ELR (cell line): ENCODE data around the gene SLC38A2.
A peak's percentile ranks its signal among the peaks of the same experiment; 100 is the strongest.
"Not testable (repeated sequence)": the region's sequence is repeated elsewhere in the genome, so short reads cannot be mapped to it uniquely, and the experiment has no call there.

Experiments used
- DNase-seq: peaks from one replicate; pipeline ENCODE4 v3.0.0-alpha.2; 2015; ENCODE audit warnings: low read depth

Gene SLC38A2

DNA sequence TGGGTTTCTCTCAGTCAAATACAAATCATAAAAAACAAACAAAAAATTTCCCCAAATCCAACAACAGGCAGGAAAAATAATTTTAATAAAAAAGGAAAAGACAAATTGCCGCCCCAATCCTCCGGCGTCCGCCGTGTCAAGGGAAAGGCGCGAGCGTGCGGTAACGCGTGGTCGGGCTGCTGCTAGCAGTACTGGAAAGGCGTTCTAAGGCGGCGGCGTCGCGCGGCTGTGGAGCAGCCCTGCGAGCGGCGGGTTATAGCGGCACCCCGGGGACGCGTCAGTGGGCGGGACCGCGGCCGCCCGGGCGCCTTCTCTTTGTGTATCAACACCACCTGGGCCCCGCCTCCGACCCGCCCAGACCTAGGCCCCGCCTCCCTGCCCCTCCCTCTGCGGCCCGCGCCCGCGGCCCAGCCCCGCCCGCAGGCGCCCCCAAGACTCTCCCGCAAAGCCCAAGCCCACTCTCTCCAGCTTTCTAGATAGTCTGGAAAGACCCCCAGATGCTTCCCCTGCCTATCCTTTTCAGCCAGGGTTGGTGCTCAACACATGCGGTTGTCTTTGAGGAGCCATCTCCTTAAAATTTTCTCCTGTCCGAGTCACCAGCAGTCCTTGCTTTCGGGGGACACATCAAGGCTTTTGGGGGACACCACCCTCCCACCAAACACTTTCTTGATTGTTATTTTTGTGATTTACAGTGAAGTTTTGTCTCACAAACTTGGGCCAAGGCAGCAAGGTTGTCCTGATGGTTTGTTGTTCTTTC, at the start of gene SLC38A2:
Gene SLC38A2 (minus strand): TSS at position 230 of the 757 bp plus-strand sequence. CDS start 1,480 bp downstream, outside the sequence.
- DNase-seq, result peak; percentile 96

GRCh38 chr12:46419675-46420074, 47.1 kb upstream of the SLC38A2 start:
- no peak for DNase-seq

DNA sequence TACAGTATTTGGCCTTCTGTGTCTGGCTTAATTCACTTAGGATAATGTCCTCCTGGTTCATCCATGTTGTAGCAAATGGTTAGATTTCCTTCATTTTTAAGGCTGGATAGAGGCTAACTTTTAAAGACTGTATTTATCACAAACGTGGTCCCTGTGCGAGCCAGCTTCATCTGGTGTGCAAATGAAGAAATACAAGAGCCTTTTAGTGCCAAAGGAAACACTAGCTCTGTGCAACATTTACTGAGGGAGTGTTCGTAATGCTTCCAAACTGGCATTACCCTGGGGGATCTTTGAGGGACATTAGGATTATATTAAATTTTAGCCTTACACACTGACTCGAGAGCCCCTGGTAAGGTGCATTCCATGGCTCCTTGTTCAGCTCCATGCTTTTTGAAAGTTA, 43.0 kb upstream of the SLC38A2 start:
- no peak for DNase-seq

- no peak for DNase-seq
Measured at GRCh38 chr12:46414591-46415268, 42.2 kb upstream of the SLC38A2 start.

DNA sequence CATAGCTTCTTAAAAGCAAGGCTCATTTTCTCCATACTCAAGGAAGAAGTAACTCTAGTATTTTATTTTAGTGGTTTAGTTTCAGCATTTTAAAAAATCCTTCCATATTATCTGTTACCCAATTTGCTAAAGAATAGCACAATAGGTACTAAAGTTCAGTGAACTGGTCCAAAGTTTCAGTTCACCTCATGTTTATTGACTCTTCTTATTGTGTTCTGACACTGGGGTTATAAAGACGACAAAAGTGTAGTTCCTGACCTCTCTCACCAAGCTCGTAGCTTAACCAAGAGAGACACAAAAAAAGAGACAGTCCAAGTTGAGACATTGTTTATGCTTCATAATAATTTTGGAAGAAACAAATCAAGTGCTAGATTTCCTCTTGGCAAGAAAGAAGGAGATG, 40.8 kb upstream of the SLC38A2 start:
- DNase-seq, result no peak

DNA sequence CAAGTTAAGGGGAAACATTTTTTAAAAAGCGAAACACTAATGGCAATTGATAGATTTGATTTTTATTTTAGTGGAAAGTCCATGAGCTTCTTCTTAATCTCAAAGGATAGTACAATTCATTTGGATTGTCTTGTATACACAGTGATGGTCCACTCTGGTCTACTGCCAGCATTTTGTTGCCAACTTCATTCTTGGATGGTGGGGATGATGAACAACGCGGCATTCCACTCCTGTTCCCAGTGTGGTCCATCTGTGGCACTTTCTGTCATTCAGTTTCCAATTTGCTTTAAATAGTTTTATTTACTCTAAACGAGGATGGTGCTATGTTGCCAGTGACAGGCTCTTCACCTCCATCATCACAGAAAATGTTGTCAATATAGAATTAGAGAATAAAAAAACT, 40.3 kb upstream of the SLC38A2 start:
- DNase-seq, result no peak

DNA sequence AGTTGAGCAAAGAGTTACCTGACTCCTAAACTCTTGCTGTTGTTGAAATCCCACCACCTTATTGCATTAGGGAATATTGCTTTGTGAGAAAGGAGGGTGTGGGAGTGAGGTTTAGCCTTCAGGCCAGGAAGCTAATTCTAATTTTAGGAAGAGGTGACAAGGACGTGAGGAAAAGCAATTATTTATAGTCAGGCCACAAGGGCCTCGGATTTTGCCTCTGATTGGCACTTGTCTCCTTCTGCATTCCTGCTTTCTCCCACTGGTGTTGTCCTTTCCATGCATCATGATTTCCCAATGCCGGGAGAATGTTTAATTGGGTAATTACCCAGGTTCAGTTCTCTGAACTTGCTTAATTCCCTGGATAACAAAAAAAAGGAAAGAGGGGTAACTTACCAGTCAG, 37.9 kb upstream of the SLC38A2 start:
- DNase-seq, result no peak

- DNase-seq, result no peak
Measured at GRCh38 chr12:46409974-46410373, 37.4 kb upstream of the SLC38A2 start.

DNA sequence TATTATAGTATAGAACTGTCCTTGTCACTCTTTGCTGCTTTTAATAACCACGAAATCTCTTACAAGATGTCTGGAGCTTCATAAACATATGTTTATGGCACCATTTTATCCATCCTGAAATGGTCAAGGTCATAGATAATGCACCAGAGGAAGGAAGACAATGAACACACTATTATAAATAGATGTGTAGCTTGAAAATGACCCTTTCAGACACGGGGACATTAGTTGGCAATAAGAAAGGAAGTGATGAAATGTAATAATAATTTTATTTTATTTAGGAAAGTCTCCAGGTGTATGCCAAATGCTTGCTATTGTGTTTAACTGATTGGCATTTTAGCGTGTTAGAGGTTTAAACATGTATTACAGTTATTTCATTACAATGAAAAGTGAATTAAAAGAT, 36.8 kb upstream of the SLC38A2 start:
- DNase-seq, result no peak

DNA sequence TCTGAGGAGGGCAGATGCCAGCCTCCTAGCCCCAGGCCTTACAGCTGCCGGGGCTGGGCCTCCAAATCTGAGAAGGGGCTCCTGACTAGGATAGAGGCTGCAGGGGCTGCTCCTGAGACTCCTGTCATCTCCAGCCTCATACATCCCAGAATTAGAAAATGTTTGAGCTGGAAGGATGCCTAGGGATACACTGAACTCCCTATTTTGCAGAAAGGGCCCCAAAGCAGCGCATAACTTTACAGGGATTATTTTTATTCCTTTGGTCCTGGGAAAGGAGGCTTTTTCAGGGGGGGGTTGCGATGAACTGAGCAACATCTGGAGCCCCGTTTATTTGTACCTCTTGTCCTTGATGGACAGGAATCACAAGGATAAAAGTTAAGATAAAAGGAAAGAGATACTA, 35.9 kb upstream of the SLC38A2 start:
- DNase-seq, result no peak

DNA sequence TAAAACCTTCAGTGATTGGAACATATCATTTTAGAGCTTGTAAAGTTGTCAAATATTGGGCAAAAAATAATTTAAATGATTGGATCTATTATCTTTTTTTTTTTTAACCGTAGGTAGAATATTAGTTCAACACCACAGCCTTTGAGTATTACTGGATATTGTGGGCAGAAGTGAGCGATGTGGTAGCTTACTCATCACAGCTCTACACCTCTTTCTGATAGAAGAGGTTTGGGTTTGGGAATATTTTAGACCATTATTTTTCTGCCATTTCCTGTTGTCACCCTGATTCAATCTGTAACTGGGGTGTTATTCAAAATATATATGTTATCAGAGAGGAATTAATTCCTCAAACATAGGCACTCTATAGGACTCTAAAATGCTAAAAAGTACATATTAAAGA, 34.8 kb upstream of the SLC38A2 start:
- DNase-seq, result peak; percentile 15

- DNase-seq, result no peak
Measured at GRCh38 chr12:46406352-46407027, 33.9 kb upstream of the SLC38A2 start.

GRCh38 chr12:46404733-46405132, 32.2 kb upstream of the SLC38A2 start:
- no peak for DNase-seq

DNA sequence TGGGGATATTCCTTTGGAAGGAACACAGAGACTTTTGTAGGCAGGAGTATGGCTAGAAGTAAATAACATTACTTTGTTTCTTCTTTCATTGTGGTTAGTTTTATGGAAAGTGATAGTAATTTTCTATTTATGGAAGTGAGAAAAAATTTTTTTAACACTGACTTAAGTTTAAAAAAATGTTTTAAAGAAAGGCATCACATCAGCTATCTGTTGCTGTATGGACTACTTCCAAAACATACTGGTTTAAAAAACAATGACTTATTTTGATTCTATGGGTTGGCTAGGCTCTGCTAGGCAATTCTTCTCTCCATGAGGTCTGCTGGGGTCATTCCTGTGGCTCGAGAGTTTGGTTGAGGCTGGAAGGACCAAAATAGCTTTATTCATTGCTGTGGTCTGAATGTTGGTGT, 31.7 kb upstream of the SLC38A2 start:
- DNase-seq, result no peak

DNA sequence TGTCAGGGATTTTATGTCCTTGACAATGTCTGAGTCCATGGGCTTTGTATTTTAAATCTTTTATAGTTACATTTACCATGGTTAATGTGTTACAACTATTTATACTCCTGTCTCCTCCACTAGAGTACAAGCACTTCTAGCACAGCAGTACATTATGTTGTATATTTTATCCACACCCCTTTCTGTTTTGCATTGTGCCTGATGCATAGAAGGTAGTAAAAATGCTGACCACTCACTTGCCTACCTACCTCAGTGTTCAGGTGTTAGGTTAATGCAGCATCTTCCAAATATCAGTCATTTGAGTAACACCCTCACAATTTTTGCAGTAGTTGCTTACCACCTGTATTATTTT, 31.1 kb upstream of the SLC38A2 start:
- DNase-seq, result no peak

DNA sequence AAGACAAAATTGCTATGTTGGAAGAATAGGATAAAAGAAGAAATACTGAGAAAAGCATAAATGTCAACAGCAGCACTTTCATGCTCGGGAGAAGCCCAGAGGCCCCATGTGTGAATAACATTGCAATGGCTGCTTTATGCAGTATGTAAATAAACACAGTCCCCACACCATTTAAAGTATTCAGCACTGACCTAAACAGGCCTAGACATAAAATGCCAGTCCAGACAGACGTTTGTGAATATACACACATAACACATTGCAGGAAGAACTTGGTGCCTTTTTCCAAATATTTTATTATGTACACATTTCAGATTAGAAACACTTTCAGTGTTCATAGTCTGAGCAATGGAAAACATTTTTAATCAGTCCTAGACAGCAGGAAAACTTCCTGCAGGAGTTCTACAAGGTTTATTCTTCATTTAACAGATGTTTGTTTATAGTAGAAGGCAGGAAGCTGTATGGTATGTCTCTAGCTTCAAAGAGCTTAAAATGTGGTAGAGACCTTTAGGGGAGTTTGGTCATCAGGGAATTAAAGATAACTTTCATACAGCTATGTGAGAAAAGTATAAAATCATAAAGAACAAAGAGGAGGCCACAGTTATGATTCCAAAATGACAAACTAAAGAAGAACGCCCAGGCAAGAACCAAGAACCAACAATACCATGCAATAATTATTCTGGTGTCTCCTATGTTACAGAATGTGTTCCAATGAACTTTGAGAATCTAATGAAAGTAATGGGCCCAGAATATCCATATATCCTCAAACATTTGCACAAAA, 30.6 kb upstream of the SLC38A2 start:
- peak; percentile 45 for DNase-seq

DNA sequence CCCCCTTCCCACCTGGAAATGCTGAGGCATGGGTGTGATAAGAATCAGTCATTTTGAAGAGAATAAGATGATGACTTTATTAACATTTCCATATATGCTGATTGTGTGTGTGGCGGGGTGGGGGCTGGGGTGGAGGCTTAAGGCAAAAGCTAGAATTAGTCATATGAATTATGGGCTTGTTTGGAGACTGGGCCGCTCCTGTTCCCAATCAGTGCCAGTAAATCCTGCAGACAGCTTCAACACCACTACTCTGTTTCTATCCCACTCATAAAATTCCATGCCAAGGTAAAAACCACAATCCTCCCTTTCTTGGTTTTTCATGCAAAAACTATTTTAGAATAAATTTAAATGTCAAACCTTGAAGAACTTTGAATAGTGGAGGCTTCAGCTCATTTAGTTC, 29.9 kb upstream of the SLC38A2 start:
- peak; percentile 71 for DNase-seq

DNA sequence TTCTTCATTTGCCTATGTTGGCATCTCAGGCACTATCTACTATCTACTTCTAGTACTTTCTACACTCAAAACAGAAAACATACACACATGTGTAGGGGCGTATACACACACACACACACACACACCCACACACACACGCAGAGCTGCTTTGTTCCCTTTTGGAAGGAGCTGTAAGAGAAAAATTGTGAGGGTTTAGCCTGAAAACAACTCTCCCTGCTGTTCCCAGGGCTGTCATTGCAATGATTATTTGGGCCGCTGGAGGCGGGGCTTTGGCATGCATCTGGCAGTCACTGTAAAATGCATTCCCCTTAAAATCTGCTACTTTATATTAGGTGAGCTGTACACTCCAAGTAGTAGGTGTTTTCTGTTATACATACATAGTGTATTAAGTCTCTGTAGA, 29.1 kb upstream of the SLC38A2 start:
- peak; percentile 36 for DNase-seq

GRCh38 chr12:46400406-46400805, 27.8 kb upstream of the SLC38A2 start:
- peak; percentile 48 for DNase-seq

GRCh38 chr12:46399461-46400248, 27.1 kb upstream of the SLC38A2 start:
- not testable (repeated sequence) for DNase-seq

- no peak for DNase-seq
Measured at GRCh38 chr12:46396826-46397225, 24.3 kb upstream of the SLC38A2 start.

- no peak for DNase-seq
Measured at GRCh38 chr12:46395388-46395787, 22.8 kb upstream of the SLC38A2 start.
